ENCODE data around the gene FTO. TPM values are rescaled to one million over a fixed set of nuclear protein-coding genes. Genes with fewer than 3 reads are reported as not detected.

The FTO gene
- total and polyA plus RNA-seq, 2 of the 13 experiments (the other 11 are each of a cell fraction or from before 2014, with no cell fraction given), result 41.6 to 55.8 TPM

- no peak for TF ChIP-seq ZNF512B (CRISPR knock-in tag; IDR thresholded peaks at IDR 0.05; ENCODE audit: borderline replicate concordance)
- no peak for TF ChIP-seq DMAP1 (CRISPR knock-in tag; IDR thresholded peaks at IDR 0.05)
- no peak for TF ChIP-seq ZNF792 (CRISPR knock-in tag; IDR thresholded peaks at IDR 0.05)
- no peak for TF ChIP-seq PRPF4 (IDR thresholded peaks at IDR 0.05; ENCODE audit: low read depth, low read length, poor library complexity, severe bottlenecking)
- no peak for TF ChIP-seq ATF6 (CRISPR knock-in tag; conservative IDR thresholded peaks at IDR 0.05)
- no peak for TF ChIP-seq ZNF138 (CRISPR knock-in tag; IDR thresholded peaks at IDR 0.05; ENCODE audit: low read depth)
- TF ChIP-seq IKZF1 (IDR thresholded peaks at IDR 0.05), result no peak
- no peak for TF ChIP-seq ZFP36L2 (CRISPR knock-in tag; IDR thresholded peaks at IDR 0.05)
- TF ChIP-seq REST (IDR thresholded peaks at IDR 0.05; ENCODE audit: borderline replicate concordance in 1 of 2, low read depth in 1 of 2, low read length in 2 of 2), result no peak
- TF ChIP-seq SUZ12 (IDR thresholded peaks at IDR 0.05; ENCODE audit: low read depth, low read length), result no peak
- no peak for TF ChIP-seq ARHGAP35 (CRISPR knock-in tag; IDR thresholded peaks at IDR 0.05; ENCODE audit: borderline replicate concordance)
- 0 out of 2 replicates have a peak, but pooled peaks have one; percentile 50 for TF ChIP-seq ZNF607 (CRISPR knock-in tag; IDR thresholded peaks at IDR 0.05; ENCODE audit: borderline replicate concordance)
- TF ChIP-seq ARNT2 (CRISPR knock-in tag; IDR thresholded peaks at IDR 0.05; ENCODE audit: low read depth), result no peak
- TF ChIP-seq ZNF567 (CRISPR knock-in tag; IDR thresholded peaks at IDR 0.05; ENCODE audit: borderline replicate concordance), result 0 out of 2 replicates have a peak, but pooled peaks have one; percentile 68
- no peak for TF ChIP-seq ZBTB10 (CRISPR knock-in tag; IDR thresholded peaks at IDR 0.05; ENCODE audit: borderline replicate concordance)
- no peak for TF ChIP-seq ZC3H4 (CRISPR knock-in tag; IDR thresholded peaks at IDR 0.05; ENCODE audit: borderline replicate concordance)
- TF ChIP-seq BORCS8-MEF2B (CRISPR knock-in tag; IDR thresholded peaks at IDR 0.05), result no peak
Measured at GRCh38 chr16:54062361-54063278, 358.7 kb downstream of the FTO start (continued).
